Thyroid gland (tissue), 4 donors: Measurements from ENCODE around the gene TNIK. TPM values are rescaled to one million over a fixed set of nuclear protein-coding genes. Genes with fewer than 3 reads are reported as not detected.
"Not testable (repeated sequence)": the region's sequence is repeated elsewhere in the genome, so short reads cannot be mapped to it uniquely, and the experiment has no call there.

Experiments used
- DNase-seq, 2 donors: peaks; one replicate each; pipeline ENCODE4 v3.0.0-alpha.2; 2019
- H3K27ac ChIP-seq, 3 donors: fragments of 200-600 bp; sonication (generic); 1 replicate in 2 of 3; 2 replicates in 1 of 3; pipeline ENCODE4 v1.5.1; 2016 to 2019; ENCODE audit warnings: mild to moderate bottlenecking in 1 of 3, moderate library complexity in 1 of 3
- H3K27me3 ChIP-seq: fragments of 200-600 bp; sonication (generic); one replicate; pipeline ENCODE4 v1.5.1; 2019
- H3K36me3 ChIP-seq, 2 donors: fragments of 200-600 bp; sonication (generic); one replicate each; pipeline ENCODE4 v1.5.1; 2016 to 2019
- H3K4me1 ChIP-seq, 2 donors: fragments of 200-600 bp; sonication (generic); one replicate each; pipeline ENCODE4 v1.5.1; 2017 to 2019
- H3K4me3 ChIP-seq, 3 donors: fragments of 200-600 bp; sonication (generic); replicated peaks in 1 of 3; 1 replicate in 2 of 3; 2 replicates in 1 of 3; pipeline ENCODE4 v1.5.1; 2016; ENCODE audit warnings: mild to moderate bottlenecking in 1 of 3
- H3K9me3 ChIP-seq: fragments of 200-600 bp; sonication (generic); one replicate; pipeline ENCODE4 v1.5.1; 2017
- POLR2A ChIP-seq, 2 donors: fragments of 450-650 bp; IDR thresholded peaks; one replicate each; pipeline ENCODE4 v1.6.1; 2017; ENCODE audit warnings: antibody characterized with exemption in 2 of 2, mild to moderate bottlenecking in 2 of 2, moderate library complexity in 1 of 2
- WGBS, 2 donors: methylation state at CpG; one replicate each; pipeline ENCODE4 v1.1.5; 2017; 5-methylcytosine and 5-hydroxymethylcytosine counted together
- intact Hi-C: fragments of 100-400 bp; cut with DNase I; formaldehyde crosslinking; loops from one replicate; pipeline ENCODE4 v1.15.1; 2023
- total RNA-seq, 4 donors: library from RNA; depleted of rRNA; stranded (reverse); fragments of >200 nt; gene quantifications; one replicate each; pipeline ENCODE4 v1.2.3, GENCODE V29; 2016
- TF ChIP-seq, protein P1 (sequence below), 6 experiments: fragments of 200-600 bp in 3 of 6; fragments of 450-650 bp in 3 of 6; sonication (generic) in 3 of 6; IDR thresholded peaks; one replicate each; pipeline ENCODE4 v1.5.1; 2016 to 2019; ENCODE audit warnings: antibody characterized with exemption in 6 of 6, mild to moderate bottlenecking in 2 of 6, inconsistent platforms in 1 of 6, moderate library complexity in 1 of 6

TNIK gene
- total RNA-seq, 4 donors from 2014 or later: 29.7 to 84.1 (median 48.9) TPM

DNA sequence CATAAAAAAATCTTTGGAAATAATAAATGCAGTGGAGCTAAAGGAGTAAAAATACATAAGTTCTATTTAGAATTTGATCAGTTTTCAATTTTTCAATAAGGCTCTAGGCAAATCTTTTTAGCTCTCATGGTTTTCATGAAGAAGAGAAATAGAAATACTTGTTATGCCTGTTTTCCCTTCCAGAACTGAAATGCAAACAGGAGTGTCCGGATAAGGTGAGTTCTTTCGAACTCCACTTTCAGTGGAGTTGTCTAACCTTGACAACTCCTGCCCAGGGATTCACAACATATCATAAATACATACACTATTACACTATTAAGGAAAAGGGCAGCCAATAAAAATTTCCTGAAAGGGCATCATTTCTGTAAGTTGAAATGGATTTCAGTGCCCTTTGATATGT, 217.3 kb downstream of the TNIK start:
- DNase-seq: no peak
- WGBS, 2 donors: 55 to 84% methylated on average over 2 of the region's 2 CpGs
- H3K36me3 ChIP-seq: no peaks in the 10 kb centered on the region
- no peak overlapping the region for H3K4me3 ChIP-seq
- no peaks in the 10 kb centered on the region for H3K27me3 ChIP-seq
- no peaks in the 10 kb centered on the region for H3K4me1 ChIP-seq
- no peak for TF ChIP-seq POLR2A (IDR thresholded peaks at IDR 0.05)
- TF ChIP-seq, protein P1, sequence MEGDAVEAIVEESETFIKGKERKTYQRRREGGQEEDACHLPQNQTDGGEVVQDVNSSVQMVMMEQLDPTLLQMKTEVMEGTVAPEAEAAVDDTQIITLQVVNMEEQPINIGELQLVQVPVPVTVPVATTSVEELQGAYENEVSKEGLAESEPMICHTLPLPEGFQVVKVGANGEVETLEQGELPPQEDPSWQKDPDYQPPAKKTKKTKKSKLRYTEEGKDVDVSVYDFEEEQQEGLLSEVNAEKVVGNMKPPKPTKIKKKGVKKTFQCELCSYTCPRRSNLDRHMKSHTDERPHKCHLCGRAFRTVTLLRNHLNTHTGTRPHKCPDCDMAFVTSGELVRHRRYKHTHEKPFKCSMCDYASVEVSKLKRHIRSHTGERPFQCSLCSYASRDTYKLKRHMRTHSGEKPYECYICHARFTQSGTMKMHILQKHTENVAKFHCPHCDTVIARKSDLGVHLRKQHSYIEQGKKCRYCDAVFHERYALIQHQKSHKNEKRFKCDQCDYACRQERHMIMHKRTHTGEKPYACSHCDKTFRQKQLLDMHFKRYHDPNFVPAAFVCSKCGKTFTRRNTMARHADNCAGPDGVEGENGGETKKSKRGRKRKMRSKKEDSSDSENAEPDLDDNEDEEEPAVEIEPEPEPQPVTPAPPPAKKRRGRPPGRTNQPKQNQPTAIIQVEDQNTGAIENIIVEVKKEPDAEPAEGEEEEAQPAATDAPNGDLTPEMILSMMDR (IDR thresholded peaks at IDR 0.05): no peak
- H3K27ac ChIP-seq: no peak overlapping the region
- H3K9me3 ChIP-seq: no peaks in the 10 kb centered on the region
- intact Hi-C loops: no loop called here

DNA sequence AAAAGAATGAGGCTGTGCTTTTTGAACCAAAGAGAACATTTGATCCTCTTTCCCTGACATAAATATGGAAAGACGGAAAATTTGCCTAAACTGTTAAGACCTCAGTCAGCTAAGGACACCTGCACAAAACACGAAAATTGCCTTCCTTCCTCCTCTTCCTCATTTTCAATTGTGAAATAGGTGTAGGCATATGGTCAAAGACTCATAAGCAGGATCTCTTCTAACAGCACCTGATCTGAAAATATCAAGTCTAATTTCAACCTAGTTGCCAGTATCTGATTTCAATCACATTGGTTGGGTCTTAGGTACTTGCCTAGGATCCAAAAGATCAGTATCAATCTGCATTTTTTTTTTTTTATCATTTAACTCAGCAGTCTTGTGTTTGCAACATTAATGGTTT, 218.0 kb downstream of the TNIK start:
- intact Hi-C loops: no loop called here
- Histone ChIP-seq H3K36me3 (no peaks in the 10 kb centered on the region), H3K27me3 (no peaks in the 10 kb centered on the region), H3K9me3 (no peaks in the 10 kb centered on the region), H3K4me3 (no peak overlapping the region), H3K27ac (no peak overlapping the region), H3K4me1 (no peaks in the 10 kb centered on the region)
- no peak for DNase-seq
- TF ChIP-seq, protein P1 (IDR thresholded peaks at IDR 0.05): no peak
- TF ChIP-seq POLR2A (IDR thresholded peaks at IDR 0.05): no peak
- WGBS, 2 donors: 92% methylated on average over 2 of the region's 2 CpGs

DNA sequence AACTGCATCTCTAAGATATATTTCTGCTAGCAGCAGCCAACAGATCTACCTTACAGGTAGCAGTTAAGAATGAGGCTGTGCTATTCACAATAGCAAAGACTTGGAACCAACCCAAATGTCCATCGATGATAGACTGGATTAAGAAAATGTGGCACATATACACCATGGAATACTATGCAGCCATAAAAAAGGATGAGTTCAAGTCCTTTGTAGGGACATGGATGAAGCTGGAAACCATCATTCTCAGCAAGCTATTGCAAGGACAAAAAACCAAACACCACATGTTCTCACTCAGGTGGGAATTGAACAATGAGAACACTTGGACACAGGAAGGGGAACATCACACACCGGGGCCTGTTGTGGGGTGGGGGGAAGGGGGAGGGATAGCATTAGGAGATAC, 218.6 kb downstream of the TNIK start:
- intact Hi-C loops, H3K4me3 ChIP-seq, DNase-seq, H3K9me3 ChIP-seq, H3K27me3 ChIP-seq, H3K4me1 ChIP-seq, H3K36me3 ChIP-seq, H3K27ac ChIP-seq: not testable (repeated sequence)
- WGBS, 2 donors: 91 to 92% methylated on average over 2 of the region's 2 CpGs

DNA sequence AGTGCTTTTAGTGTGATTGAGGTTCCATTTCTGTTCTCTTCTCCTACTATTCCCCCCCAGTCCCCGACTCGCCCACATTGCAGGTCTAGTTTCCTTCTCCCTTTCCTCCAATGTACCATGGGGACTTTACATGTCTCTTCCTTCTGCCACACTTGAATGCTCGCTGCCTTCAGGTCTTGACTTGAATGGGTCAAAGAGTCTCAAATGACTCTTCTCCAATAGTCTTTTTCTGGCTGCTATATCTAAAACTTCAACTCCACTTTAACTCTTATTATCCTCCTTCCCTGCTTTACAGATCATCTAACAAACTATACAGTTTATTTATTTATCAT, 219.7 kb downstream of the TNIK start:
- intact Hi-C loops: no loop called here
- Histone ChIP-seq H3K4me1 (peaks cover 11 to 12% of the 10 kb centered on the region in 2 donors), H3K36me3 (no peaks in the 10 kb centered on the region), H3K4me3 (no peak overlapping the region), H3K27ac (no peak overlapping the region), H3K9me3 (no peaks in the 10 kb centered on the region), H3K27me3 (no peaks in the 10 kb centered on the region)
- no peak for DNase-seq
- 91 to 96% methylated on average over 3 of the region's 3 CpGs for WGBS, 2 donors
- TF ChIP-seq, protein P1 (IDR thresholded peaks at IDR 0.05): no peak
- TF ChIP-seq POLR2A (IDR thresholded peaks at IDR 0.05): no peak

DNA sequence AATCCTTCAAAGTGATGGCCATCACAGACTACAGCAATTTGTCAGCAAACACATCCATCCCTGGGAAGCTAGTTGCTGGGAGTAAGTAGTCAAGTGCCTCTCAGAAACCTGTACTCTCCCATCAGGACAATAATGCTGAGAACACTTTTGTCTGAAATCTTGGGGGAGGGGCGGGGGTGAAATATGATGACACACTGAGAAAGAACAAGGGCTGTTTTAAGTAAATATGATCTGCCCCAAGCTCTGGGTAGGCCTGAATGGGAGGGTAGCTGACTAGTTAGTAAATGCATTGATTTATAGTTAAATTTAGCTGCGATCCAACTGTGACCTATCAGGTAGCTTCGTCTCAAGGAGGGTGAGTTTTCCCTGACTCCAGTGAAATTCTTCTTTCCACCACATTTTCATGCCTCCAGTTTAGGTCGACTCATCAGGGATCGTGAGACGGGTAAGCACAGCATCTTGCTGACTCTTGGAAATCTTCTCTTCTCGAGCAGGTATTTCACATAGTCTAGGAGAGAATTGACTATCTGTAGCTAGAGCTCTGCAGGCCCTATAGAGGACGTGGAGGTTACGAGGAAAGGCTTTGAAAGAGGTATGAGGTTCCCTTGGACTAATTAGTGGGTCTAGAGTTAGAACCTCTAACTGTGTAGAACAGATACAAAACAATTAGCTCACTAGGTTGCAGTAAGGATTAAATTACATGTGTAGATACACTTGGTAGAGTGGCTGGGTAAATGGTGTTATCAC, 220.3 kb downstream of the TNIK start:
- TF ChIP-seq POLR2A (IDR thresholded peaks at IDR 0.05): no peak
- TF ChIP-seq, protein P1 (IDR thresholded peaks at IDR 0.05): no peak
- 90 to 92% methylated on average over 9 of the region's 9 CpGs for WGBS, 2 donors
- H3K4me1 ChIP-seq: peaks cover 11 to 13% of the 10 kb centered on the region in 2 donors
- no peaks in the 10 kb centered on the region for H3K27me3 ChIP-seq
- intact Hi-C loops: no loop called here
- no peaks in the 10 kb centered on the region for H3K36me3 ChIP-seq
- DNase-seq: no peak
- no peaks in the 10 kb centered on the region for H3K9me3 ChIP-seq
- no peak overlapping the region for H3K27ac ChIP-seq
- no peak overlapping the region for H3K4me3 ChIP-seq
